Islet of Langerhans (tissue), 1 donor: Measurements from ENCODE around the gene PAPLN.

Experiments used
- FAIRE-seq: peaks from one replicate; lab custom pipeline; 2011; peaks lifted over from hg19 to GRCh38; lab: Jason Lieb, UNC

The PAPLN gene

GRCh38 chr14:73230051-73230450 is 7.3 kb upstream of the PAPLN start:
- FAIRE-seq, result no peak

- FAIRE-seq, result no peak
These were observed 5.1 kb upstream of the PAPLN start for GRCh38 chr14:73231981-73232851.

GRCh38 chr14:73232984-73233383 is 4.3 kb upstream of the PAPLN start:
- no peak for FAIRE-seq

- FAIRE-seq, result no peak
These were observed 3.7 kb upstream of the PAPLN start for GRCh38 chr14:73233564-73233963.

GRCh38 chr14:73234029-73234428 is 3.3 kb upstream of the PAPLN start:
- no peak for FAIRE-seq

- no peak for FAIRE-seq
These were observed 2.5 kb upstream of the PAPLN start for GRCh38 chr14:73234586-73235394.

- FAIRE-seq, result no peak
These were observed 1.7 kb upstream of the PAPLN start for GRCh38 chr14:73235531-73236155.

GRCh38 chr14:73236157-73236556 is 1.1 kb upstream of the PAPLN start:
- no peak for FAIRE-seq

- no peak for FAIRE-seq
These were observed 521 bp upstream of the PAPLN start for GRCh38 chr14:73236752-73237218.

GRCh38 chr14:73237786-73238423 is 599 bp downstream of the PAPLN start:
- no peak for FAIRE-seq

- FAIRE-seq, result no peak
These were observed 1.1 kb downstream of the PAPLN start for GRCh38 chr14:73238424-73238852.

GRCh38 chr14:73238941-73239340 is 1.6 kb downstream of the PAPLN start:
- FAIRE-seq, result no peak

GRCh38 chr14:73239393-73240241 is 2.3 kb downstream of the PAPLN start:
- FAIRE-seq, result no peak

- no peak for FAIRE-seq
These were observed 3.6 kb downstream of the PAPLN start for GRCh38 chr14:73240816-73241480.

- no peak for FAIRE-seq
These were observed 4.3 kb downstream of the PAPLN start for GRCh38 chr14:73241481-73242165.

- no peak for FAIRE-seq
These were observed 5.1 kb downstream of the PAPLN start for GRCh38 chr14:73242357-73242901.

GRCh38 chr14:73243341-73243740 is 6.0 kb downstream of the PAPLN start:
- FAIRE-seq, result no peak

- no peak for FAIRE-seq
These were observed 6.4 kb downstream of the PAPLN start for GRCh38 chr14:73243748-73244147.

- no peak for FAIRE-seq
These were observed 7.4 kb downstream of the PAPLN start for GRCh38 chr14:73244541-73245290.
